HEK293 (cell line): ENCODE results near the gene MLLT3.

Experiments used
- CTCF ChIA-PET: fragments of 350-600 bp; formaldehyde crosslinking; extraction: SDS; loops from one replicate; lab custom pipeline; 2021; ENCODE audit warnings: antibody characterized with exemption; lab: Yijun Ruan, JAX
- POLR2A ChIA-PET: fragments of 300-600 bp; formaldehyde crosslinking; extraction: SDS; loops from one replicate; lab custom pipeline; 2020; ENCODE audit warnings: antibody characterized with exemption, inconsistent platforms; lab: Yijun Ruan, JAX
- H3K27ac ChIP-seq: fragments of 200-500 bp; sonication (Bioruptor generic); 2 replicates; pipeline ENCODE4 v1.5.1; 2014; ENCODE audit warnings: low read depth, low read length, control low read depth, inconsistent platforms; ENCODE audit errors: extremely low read depth
- H3K36me3 ChIP-seq, 2 experiments: fragments of 200-500 bp in 1 of 2; sonication (Bioruptor generic) in 1 of 2; 1 replicate in 1 of 2; 2 replicates in 1 of 2; pipeline ENCODE4 v1.5.1; 2014 to 2017; ENCODE audit warnings: inconsistent platforms in 2 of 2, low read length in 2 of 2; ENCODE audit not compliant: control insufficient read depth in 2 of 2, insufficient read depth in 1 of 2
- H3K4me1 ChIP-seq: fragments of 200-500 bp; sonication (Bioruptor generic); 2 replicates; pipeline ENCODE4 v1.5.1; 2014; ENCODE audit warnings: mild to moderate bottlenecking, low read length, inconsistent platforms; ENCODE audit not compliant: control insufficient read depth, insufficient read depth
- H3K4me3 ChIP-seq: 2 replicates; pipeline ENCODE4 v1.5.1; 2011; ENCODE audit warnings: low read depth, mild to moderate bottlenecking, control low read depth, low read length, moderate library complexity
- H3K9me3 ChIP-seq: fragments of 200-500 bp; sonication (Bioruptor generic); 2 replicates; pipeline ENCODE4 v1.5.1; 2014; ENCODE audit warnings: low read depth, low read length, inconsistent platforms; ENCODE audit not compliant: control insufficient read depth, insufficient read depth
- HOXD13 ChIP-seq: sonication (generic); formaldehyde crosslinking; IDR thresholded peaks from 2 replicates; pipeline ENCODE4 v1.8.0; 2022; ENCODE audit warnings: missing genetic modification reagents, borderline replicate concordance
- KLF10 ChIP-seq: fragments of 450-650 bp; IDR thresholded peaks from 2 replicates; pipeline ENCODE4 v1.5.1; 2018; ENCODE audit warnings: missing biosample characterization, mild to moderate bottlenecking, missing genetic modification characterization
- KLF8 ChIP-seq: fragments of 450-650 bp; formaldehyde crosslinking; IDR thresholded peaks from 2 replicates; pipeline ENCODE4 v1.5.1; 2016; ENCODE audit warnings: missing biosample characterization, missing genetic modification characterization
- OVOL3 ChIP-seq: fragments of 450-650 bp; formaldehyde crosslinking; IDR thresholded peaks from 2 replicates; pipeline ENCODE4 v1.5.1; 2016; ENCODE audit warnings: missing biosample characterization, missing genetic modification characterization
- SCRT2 ChIP-seq: fragments of 450-650 bp; formaldehyde crosslinking; IDR thresholded peaks from 2 replicates; pipeline ENCODE4 v1.5.1; 2016; ENCODE audit warnings: missing biosample characterization, missing genetic modification characterization
- ZBTB17 ChIP-seq: fragments of 450-650 bp; formaldehyde crosslinking; IDR thresholded peaks from 2 replicates; pipeline ENCODE4 v1.5.1; 2016; ENCODE audit warnings: missing biosample characterization, missing genetic modification characterization
- ZEB2 ChIP-seq: fragments of 450-650 bp; formaldehyde crosslinking; IDR thresholded peaks from 2 replicates; pipeline ENCODE4 v1.5.1; 2016; ENCODE audit warnings: missing biosample characterization, missing genetic modification characterization
- ZNF157 ChIP-seq: fragments of 450-650 bp; formaldehyde crosslinking; IDR thresholded peaks from 2 replicates; pipeline ENCODE4 v1.5.1; 2016; ENCODE audit warnings: missing biosample characterization, missing genetic modification characterization
- ZNF2 ChIP-seq: fragments of 450-650 bp; formaldehyde crosslinking; IDR thresholded peaks from 2 replicates; pipeline ENCODE4 v1.5.1; 2016; ENCODE audit warnings: missing biosample characterization, missing genetic modification characterization
- ZNF335 ChIP-seq: fragments of 450-650 bp; formaldehyde crosslinking; conservative IDR thresholded peaks from 2 replicates; pipeline ENCODE4 v1.5.1; 2016; ENCODE audit warnings: missing biosample characterization, missing genetic modification characterization
- ZNF391 ChIP-seq: fragments of 450-650 bp; formaldehyde crosslinking; IDR thresholded peaks from 2 replicates; pipeline ENCODE4 v1.5.1; 2016; ENCODE audit warnings: low read depth, missing biosample characterization, missing genetic modification characterization, borderline replicate concordance
- ZNF433 ChIP-seq: fragments of 450-650 bp; formaldehyde crosslinking; IDR thresholded peaks from 2 replicates; pipeline ENCODE4 v1.5.1; 2016; ENCODE audit warnings: missing biosample characterization, missing genetic modification characterization, low read depth
- ZNF549 ChIP-seq: fragments of 450-650 bp; IDR thresholded peaks from 2 replicates; pipeline ENCODE4 v1.5.1; 2018; ENCODE audit warnings: missing biosample characterization, missing genetic modification characterization, mild to moderate bottlenecking, inconsistent platforms, moderate library complexity
- ZNF560 ChIP-seq: fragments of 450-650 bp; formaldehyde crosslinking; IDR thresholded peaks from 2 replicates; pipeline ENCODE4 v1.5.1; 2017; ENCODE audit warnings: missing biosample characterization, missing genetic modification characterization, borderline replicate concordance
- ZNF571 ChIP-seq: fragments of 450-650 bp; formaldehyde crosslinking; IDR thresholded peaks from 2 replicates; pipeline ENCODE4 v1.5.0; 2017; ENCODE audit warnings: missing biosample characterization, missing genetic modification characterization
- ZNF629 ChIP-seq: fragments of 450-650 bp; formaldehyde crosslinking; IDR thresholded peaks from 2 replicates; pipeline ENCODE4 v1.5.1; 2017; ENCODE audit warnings: missing biosample characterization, missing genetic modification characterization
- TF ChIP-seq, protein P1 (sequence below): fragments of 450-650 bp; formaldehyde crosslinking; IDR thresholded peaks from 2 replicates; pipeline ENCODE4 v1.5.1; 2017; ENCODE audit warnings: missing biosample characterization, missing genetic modification characterization
- TF ChIP-seq, protein P2 (sequence below): fragments of 450-650 bp; formaldehyde crosslinking; IDR thresholded peaks from 2 replicates; pipeline ENCODE4 v1.5.1; 2016; ENCODE audit warnings: missing biosample characterization, missing genetic modification characterization
- TF ChIP-seq, protein P3 (sequence below): fragments of 450-650 bp; formaldehyde crosslinking; IDR thresholded peaks from 2 replicates; pipeline ENCODE4 v1.5.1; 2017; ENCODE audit warnings: missing biosample characterization, missing genetic modification characterization
- TF ChIP-seq, protein P4 (sequence below): fragments of 450-650 bp; formaldehyde crosslinking; IDR thresholded peaks from 2 replicates; pipeline ENCODE4 v1.5.1; 2016; ENCODE audit warnings: missing biosample characterization, missing genetic modification characterization
- TF ChIP-seq, protein P5 (sequence below): fragments of 450-650 bp; formaldehyde crosslinking; IDR thresholded peaks from 2 replicates; pipeline ENCODE4 v1.5.1; 2016; ENCODE audit warnings: missing biosample characterization, missing genetic modification characterization
- TF ChIP-seq, protein P6 (sequence below): fragments of 450-650 bp; formaldehyde crosslinking; IDR thresholded peaks from 2 replicates; pipeline ENCODE4 v1.5.1; 2016; ENCODE audit warnings: missing biosample characterization, missing genetic modification characterization

The MLLT3 gene

DNA sequence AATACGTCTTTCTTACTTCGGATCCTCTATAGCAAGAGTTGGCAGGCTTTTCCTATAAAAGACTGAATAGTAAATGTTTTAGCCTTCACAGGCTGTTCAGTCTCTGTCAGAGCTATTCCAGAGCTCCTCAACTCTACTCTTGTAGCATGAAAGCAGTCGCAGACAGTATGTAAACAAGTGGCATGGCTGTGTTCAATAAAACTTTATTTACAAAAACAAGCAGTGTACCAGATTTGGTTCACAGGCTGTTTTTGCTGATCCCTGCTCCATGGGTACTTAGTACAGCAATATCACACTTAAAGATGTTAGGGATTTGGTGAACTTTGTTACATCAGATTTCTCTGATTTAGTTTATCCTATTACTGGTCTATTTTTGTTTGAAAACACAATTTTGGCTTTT is 235.2 kb downstream of the MLLT3 start (continued):
- no peak for TF ChIP-seq OVOL3 (tag by site-specific recombination)
- TF ChIP-seq ZBTB17 (tag by site-specific recombination), result no peak

DNA sequence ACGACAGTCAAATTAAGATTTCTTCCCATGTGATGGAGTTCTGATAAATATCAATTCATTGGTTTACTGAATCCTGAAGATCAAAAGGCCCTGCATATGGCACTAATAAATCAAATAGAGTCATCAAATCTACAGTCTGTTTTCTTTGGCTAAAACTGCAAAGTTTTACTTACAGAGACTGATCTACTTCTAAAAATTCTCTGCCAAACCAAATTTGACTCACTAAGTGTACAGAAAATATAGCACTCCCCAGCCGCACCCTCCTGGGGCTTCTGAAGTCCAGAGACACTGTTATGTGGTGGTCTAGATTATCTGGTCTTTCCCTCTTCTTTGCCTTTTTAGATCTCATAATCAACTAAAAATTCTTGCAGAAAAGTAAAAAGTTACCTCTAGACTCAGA is 237.7 kb downstream of the MLLT3 start:
- H3K27ac ChIP-seq, result no peak overlapping the region
- POLR2A ChIA-PET, result no interaction called here
- TF ChIP-seq, protein P1, sequence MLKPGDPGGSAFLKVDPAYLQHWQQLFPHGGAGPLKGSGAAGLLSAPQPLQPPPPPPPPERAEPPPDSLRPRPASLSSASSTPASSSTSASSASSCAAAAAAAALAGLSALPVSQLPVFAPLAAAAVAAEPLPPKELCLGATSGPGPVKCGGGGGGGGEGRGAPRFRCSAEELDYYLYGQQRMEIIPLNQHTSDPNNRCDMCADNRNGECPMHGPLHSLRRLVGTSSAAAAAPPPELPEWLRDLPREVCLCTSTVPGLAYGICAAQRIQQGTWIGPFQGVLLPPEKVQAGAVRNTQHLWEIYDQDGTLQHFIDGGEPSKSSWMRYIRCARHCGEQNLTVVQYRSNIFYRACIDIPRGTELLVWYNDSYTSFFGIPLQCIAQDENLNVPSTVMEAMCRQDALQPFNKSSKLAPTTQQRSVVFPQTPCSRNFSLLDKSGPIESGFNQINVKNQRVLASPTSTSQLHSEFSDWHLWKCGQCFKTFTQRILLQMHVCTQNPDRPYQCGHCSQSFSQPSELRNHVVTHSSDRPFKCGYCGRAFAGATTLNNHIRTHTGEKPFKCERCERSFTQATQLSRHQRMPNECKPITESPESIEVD, result peak; percentile 60
- TF ChIP-seq, protein P2, sequence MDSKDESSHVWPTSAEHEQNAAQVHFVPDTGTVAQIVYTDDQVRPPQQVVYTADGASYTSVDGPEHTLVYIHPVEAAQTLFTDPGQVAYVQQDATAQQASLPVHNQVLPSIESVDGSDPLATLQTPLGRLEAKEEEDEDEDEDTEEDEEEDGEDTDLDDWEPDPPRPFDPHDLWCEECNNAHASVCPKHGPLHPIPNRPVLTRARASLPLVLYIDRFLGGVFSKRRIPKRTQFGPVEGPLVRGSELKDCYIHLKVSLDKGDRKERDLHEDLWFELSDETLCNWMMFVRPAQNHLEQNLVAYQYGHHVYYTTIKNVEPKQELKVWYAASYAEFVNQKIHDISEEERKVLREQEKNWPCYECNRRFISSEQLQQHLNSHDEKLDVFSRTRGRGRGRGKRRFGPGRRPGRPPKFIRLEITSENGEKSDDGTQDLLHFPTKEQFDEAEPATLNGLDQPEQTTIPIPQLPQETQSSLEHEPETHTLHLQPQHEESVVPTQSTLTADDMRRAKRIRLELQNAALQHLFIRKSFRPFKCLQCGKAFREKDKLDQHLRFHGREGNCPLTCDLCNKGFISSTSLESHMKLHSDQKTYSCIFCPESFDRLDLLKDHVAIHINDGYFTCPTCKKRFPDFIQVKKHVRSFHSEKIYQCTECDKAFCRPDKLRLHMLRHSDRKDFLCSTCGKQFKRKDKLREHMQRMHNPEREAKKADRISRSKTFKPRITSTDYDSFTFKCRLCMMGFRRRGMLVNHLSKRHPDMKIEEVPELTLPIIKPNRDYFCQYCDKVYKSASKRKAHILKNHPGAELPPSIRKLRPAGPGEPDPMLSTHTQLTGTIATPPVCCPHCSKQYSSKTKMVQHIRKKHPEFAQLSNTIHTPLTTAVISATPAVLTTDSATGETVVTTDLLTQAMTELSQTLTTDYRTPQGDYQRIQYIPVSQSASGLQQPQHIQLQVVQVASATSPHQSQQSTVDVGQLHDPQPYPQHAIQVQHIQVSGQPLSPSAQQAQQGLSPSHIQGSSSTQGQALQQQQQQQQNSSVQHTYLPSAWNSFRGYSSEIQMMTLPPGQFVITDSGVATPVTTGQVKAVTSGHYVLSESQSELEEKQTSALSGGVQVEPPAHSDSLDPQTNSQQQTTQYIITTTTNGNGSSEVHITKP, result no peak
- H3K36me3 ChIP-seq, result no peaks in the 10 kb centered on the region
- H3K4me1 ChIP-seq, result peaks cover 20% of the 10 kb centered on the region
- H3K9me3 ChIP-seq, result no peaks in the 10 kb centered on the region
- H3K4me3 ChIP-seq, result no peak overlapping the region
- CTCF ChIA-PET, result no interaction called here

DNA sequence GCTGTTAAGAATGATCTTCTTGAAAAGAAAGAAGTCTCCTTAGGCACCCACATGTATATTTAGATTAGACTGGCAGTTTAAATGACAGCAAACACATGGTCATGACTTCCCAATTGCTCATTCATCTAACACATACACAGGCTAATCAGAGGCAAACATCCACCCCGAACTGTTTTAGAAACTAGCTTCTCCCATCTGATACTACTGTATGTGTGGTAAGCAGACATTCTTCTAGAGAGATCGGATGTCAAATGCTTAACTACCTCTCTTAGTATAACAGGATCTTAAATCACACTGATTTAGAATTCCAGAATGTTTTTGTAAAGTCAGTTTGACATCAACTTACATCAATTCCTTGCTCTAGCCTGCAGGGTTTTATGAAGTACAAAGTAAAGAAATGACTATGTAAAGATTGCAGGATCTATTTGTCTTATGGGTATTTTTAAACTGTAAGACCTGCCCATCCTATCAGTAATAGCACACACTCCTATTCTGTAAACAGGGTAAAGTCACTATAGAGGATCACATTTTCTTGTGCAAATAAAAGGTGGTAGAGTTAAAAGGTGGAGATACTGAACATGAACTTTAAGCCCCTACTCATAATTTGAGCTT is 239.7 kb downstream of the MLLT3 start:
- ChIA-PET CTCF (interaction anchor here (0.5 to 0.9 kb wide), 7 partner anchors 9 to 335 kb away, joined by 3 to 5 read pairs (median 4); no protein-coding TSS in a partner anchor), POLR2A (interaction anchor here (0.6 kb wide), 1 partner anchor 194 kb away, joined by 4 read pairs; no protein-coding TSS in a partner anchor)
- Histone ChIP-seq H3K4me1 (peaks cover 30% of the 10 kb centered on the region), H3K4me3 (no peak overlapping the region), H3K27ac (peak overlapping the region; percentile 37), H3K36me3 (no peaks in the 10 kb centered on the region), H3K9me3 (no peaks in the 10 kb centered on the region)
- no peak for TF ChIP-seq HOXD13 (CRISPR knock-in tag)
- no peak for TF ChIP-seq ZNF571
- no peak for TF ChIP-seq ZNF391 (tag by site-specific recombination)
- 0 out of 2 replicates have a peak, but pooled peaks have one; percentile 44 for TF ChIP-seq ZNF2 (tag by site-specific recombination)
- TF ChIP-seq, protein P3, sequence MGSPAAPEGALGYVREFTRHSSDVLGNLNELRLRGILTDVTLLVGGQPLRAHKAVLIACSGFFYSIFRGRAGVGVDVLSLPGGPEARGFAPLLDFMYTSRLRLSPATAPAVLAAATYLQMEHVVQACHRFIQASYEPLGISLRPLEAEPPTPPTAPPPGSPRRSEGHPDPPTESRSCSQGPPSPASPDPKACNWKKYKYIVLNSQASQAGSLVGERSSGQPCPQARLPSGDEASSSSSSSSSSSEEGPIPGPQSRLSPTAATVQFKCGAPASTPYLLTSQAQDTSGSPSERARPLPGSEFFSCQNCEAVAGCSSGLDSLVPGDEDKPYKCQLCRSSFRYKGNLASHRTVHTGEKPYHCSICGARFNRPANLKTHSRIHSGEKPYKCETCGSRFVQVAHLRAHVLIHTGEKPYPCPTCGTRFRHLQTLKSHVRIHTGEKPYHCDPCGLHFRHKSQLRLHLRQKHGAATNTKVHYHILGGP (tag by site-specific recombination), result no peak
- TF ChIP-seq ZNF629 (tag by site-specific recombination), result peak; percentile 77
- no peak for TF ChIP-seq KLF8 (tag by site-specific recombination)
- TF ChIP-seq ZNF157 (tag by site-specific recombination), result no peak
- no peak for TF ChIP-seq ZNF549 (tag by site-specific recombination)
- TF ChIP-seq, protein P4, sequence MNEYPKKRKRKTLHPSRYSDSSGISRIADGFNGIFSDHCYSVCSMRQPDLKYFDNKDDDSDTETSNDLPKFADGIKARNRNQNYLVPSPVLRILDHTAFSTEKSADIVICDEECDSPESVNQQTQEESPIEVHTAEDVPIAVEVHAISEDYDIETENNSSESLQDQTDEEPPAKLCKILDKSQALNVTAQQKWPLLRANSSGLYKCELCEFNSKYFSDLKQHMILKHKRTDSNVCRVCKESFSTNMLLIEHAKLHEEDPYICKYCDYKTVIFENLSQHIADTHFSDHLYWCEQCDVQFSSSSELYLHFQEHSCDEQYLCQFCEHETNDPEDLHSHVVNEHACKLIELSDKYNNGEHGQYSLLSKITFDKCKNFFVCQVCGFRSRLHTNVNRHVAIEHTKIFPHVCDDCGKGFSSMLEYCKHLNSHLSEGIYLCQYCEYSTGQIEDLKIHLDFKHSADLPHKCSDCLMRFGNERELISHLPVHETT (tag by site-specific recombination), result no peak
- TF ChIP-seq, protein P5, sequence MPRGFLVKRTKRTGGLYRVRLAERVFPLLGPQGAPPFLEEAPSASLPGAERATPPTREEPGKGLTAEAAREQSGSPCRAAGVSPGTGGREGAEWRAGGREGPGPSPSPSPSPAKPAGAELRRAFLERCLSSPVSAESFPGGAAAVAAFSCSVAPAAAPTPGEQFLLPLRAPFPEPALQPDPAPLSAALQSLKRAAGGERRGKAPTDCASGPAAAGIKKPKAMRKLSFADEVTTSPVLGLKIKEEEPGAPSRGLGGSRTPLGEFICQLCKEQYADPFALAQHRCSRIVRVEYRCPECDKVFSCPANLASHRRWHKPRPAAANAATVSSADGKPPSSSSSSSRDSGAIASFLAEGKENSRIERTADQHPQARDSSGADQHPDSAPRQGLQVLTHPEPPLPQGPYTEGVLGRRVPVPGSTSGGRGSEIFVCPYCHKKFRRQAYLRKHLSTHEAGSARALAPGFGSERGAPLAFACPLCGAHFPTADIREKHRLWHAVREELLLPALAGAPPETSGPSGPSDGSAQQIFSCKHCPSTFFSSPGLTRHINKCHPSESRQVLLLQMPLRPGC (tag by site-specific recombination), result 0 out of 2 replicates have a peak, but pooled peaks have one; percentile 46
- 0 out of 2 replicates have a peak, but pooled peaks have one; percentile 43 for TF ChIP-seq KLF10 (tag by site-specific recombination)
- TF ChIP-seq ZNF560 (tag by site-specific recombination), result no peak
- TF ChIP-seq OVOL3 (tag by site-specific recombination), result 0 out of 2 replicates have a peak, but pooled peaks have one; percentile 11
- TF ChIP-seq, protein P6, sequence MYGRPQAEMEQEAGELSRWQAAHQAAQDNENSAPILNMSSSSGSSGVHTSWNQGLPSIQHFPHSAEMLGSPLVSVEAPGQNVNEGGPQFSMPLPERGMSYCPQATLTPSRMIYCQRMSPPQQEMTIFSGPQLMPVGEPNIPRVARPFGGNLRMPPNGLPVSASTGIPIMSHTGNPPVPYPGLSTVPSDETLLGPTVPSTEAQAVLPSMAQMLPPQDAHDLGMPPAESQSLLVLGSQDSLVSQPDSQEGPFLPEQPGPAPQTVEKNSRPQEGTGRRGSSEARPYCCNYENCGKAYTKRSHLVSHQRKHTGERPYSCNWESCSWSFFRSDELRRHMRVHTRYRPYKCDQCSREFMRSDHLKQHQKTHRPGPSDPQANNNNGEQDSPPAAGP (tag by site-specific recombination), result 0 out of 2 replicates have a peak, but pooled peaks have one; percentile 36
- no peak for TF ChIP-seq ZNF433 (tag by site-specific recombination)
- TF ChIP-seq ZEB2 (tag by site-specific recombination), result peak; percentile 68
- TF ChIP-seq ZNF335 (tag by site-specific recombination), result no peak
- no peak for TF ChIP-seq SCRT2 (tag by site-specific recombination)
